ENCODE measurements around the gene HAUS5.

DNA sequence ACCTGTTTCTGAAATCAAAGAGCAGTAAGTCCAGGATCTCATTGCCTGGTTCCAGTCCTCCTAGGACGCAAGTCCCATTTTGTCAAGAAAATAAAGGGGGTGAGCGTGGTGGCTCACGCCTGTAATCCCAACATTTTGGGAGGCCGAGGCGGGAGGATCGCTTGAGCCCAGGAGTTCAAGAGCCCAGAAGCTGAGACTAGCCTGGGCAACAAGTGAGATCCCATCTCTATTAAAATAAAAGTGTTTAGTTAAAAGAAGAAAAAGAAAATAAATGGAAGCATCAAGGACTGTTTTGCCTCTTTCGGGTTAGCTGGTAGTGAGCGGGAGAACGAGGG is 344 bp upstream of the HAUS5 start:
- TF ChIP-seq POLR2A (IDR thresholded peaks at IDR 0.05; ENCODE audit: borderline replicate concordance, extremely low read depth, insufficient read depth, insufficient read length), result no peak
- TF ChIP-seq POLR2AphosphoS5 (IDR thresholded peaks at IDR 0.05; ENCODE audit: low read depth, low read length), result no peak
- no peak for TF ChIP-seq SIN3A (IDR thresholded peaks at IDR 0.05; ENCODE audit: low read depth)
- TF ChIP-seq EZH2 (IDR thresholded peaks at IDR 0.05), result no peak
- TF ChIP-seq CEBPB (IDR thresholded peaks at IDR 0.05; ENCODE audit: low read depth), result no peak
- no peak for TF ChIP-seq EGR1 (IDR thresholded peaks at IDR 0.05; ENCODE audit: low read depth)
- TF ChIP-seq, protein P1, sequence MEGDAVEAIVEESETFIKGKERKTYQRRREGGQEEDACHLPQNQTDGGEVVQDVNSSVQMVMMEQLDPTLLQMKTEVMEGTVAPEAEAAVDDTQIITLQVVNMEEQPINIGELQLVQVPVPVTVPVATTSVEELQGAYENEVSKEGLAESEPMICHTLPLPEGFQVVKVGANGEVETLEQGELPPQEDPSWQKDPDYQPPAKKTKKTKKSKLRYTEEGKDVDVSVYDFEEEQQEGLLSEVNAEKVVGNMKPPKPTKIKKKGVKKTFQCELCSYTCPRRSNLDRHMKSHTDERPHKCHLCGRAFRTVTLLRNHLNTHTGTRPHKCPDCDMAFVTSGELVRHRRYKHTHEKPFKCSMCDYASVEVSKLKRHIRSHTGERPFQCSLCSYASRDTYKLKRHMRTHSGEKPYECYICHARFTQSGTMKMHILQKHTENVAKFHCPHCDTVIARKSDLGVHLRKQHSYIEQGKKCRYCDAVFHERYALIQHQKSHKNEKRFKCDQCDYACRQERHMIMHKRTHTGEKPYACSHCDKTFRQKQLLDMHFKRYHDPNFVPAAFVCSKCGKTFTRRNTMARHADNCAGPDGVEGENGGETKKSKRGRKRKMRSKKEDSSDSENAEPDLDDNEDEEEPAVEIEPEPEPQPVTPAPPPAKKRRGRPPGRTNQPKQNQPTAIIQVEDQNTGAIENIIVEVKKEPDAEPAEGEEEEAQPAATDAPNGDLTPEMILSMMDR (IDR thresholded peaks at IDR 0.05 in 2 of 3, conservative IDR thresholded peaks at IDR 0.05 in 1 of 3; ENCODE audit: borderline replicate concordance in 1 of 3, insufficient read depth in 1 of 3, low read depth in 2 of 3, low read length in 2 of 3), result no peak
- TF ChIP-seq JUND (IDR thresholded peaks at IDR 0.05), result no peak
